ENCODE measurements around the gene ZNF683.

DNA sequence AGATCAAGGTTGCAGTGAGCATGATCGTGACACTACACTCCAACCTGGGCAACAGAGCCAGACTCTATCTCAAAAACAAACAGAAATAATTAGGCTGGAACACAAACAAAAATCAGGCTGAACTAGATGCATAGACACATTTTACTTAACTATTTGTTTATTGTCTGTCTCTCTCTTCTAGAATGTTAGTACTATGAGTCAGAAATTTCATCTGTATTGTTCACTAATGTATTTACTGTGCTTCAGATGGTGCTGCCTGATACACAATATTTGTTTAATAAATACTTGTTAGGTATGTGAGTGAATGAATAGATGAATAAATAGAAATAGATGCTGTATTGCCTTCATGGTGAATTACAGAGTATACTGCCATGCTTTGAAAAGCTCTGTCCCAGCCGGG, 32.1 kb upstream of the ZNF683 start:
- TF ChIP-seq CTCF (IDR thresholded peaks at IDR 0.05), result no peak
- TF ChIP-seq POLR2A (IDR thresholded peaks at IDR 0.05), result no peak
